HG03280 (cell line): Measurements from ENCODE around the gene CDY1B.
"Not testable (repeated sequence)": the region's sequence is repeated elsewhere in the genome, so short reads cannot be mapped to it uniquely, and the experiment has no call there.

Source experiments
- ATAC-seq: cut with Tn5 transposase; IDR thresholded peaks from one replicate; pipeline ENCODE4 v1.9.1; 2021; ENCODE audit warnings: mild to moderate bottlenecking, moderate library complexity; ENCODE audit not compliant: unreplicated experiment

The CDY1B gene

GRCh38 chrY:24047919-24048318, at the start of gene CDY1B:
CDY1B (minus strand) TSS chrY:24048019; CDS start chrY:24047688, 331 bp downstream.
- ATAC-seq: not testable (repeated sequence)

- not testable (repeated sequence) for ATAC-seq
Measured at GRCh38 chrY:24049525-24049924, 1.7 kb upstream of the CDY1B start.

GRCh38 chrY:24043209-24043608, 4.6 kb downstream of the CDY1B start:
- not testable (repeated sequence) for ATAC-seq

GRCh38 chrY:24039008-24039718, 8.7 kb downstream of the CDY1B start:
- ATAC-seq: not testable (repeated sequence)

- not testable (repeated sequence) for ATAC-seq
Measured at GRCh38 chrY:24026212-24027103, 21.4 kb downstream of the CDY1B start.
